BLaER1 treated with 17β-estradiol and CSF1 and Interleukin-3, amounts not matched to agents 10 nM and 100 nM (cell line): ENCODE data around the gene EGLN2.
"Not testable (repeated sequence)": the region's sequence is repeated elsewhere in the genome, so short reads cannot be mapped to it uniquely, and the experiment has no call there.

ENCODE experiments used
- H3K27ac ChIP-seq, 11 experiments: shearing (Covaris generic); formaldehyde crosslinking; 2 replicates each; pipeline ENCODE4 v1.8.1; 2022
- H3K27me3 ChIP-seq, 11 experiments: shearing (Covaris generic); formaldehyde crosslinking; 2 replicates each; pipeline ENCODE4 v1.8.1; 2022
- H3K36me3 ChIP-seq, 11 experiments: shearing (Covaris generic); formaldehyde crosslinking; 2 replicates each; pipeline ENCODE4 v1.8.1; 2022
- H3K4me1 ChIP-seq, 10 experiments: shearing (Covaris generic); formaldehyde crosslinking; 2 replicates each; pipeline ENCODE4 v1.8.1; 2022
- H3K4me2 ChIP-seq, 11 experiments: shearing (Covaris generic); formaldehyde crosslinking; 2 replicates each; pipeline ENCODE4 v1.8.1; 2022
- H3K4me3 ChIP-seq, 10 experiments: shearing (Covaris generic); formaldehyde crosslinking; 2 replicates each; pipeline ENCODE4 v1.8.1; 2022
- H3K9ac ChIP-seq, 11 experiments: shearing (Covaris generic); formaldehyde crosslinking; 2 replicates each; pipeline ENCODE4 v1.8.1; 2022
- H3K9me3 ChIP-seq, 11 experiments: shearing (Covaris generic); formaldehyde crosslinking; replicated peaks in 1 of 11; 2 replicates each; pipeline ENCODE4 v1.8.1; 2022
- H4K20me1 ChIP-seq, 11 experiments: shearing (Covaris generic); formaldehyde crosslinking; 2 replicates each; pipeline ENCODE4 v1.8.1; 2022

EGLN2 gene

DNA sequence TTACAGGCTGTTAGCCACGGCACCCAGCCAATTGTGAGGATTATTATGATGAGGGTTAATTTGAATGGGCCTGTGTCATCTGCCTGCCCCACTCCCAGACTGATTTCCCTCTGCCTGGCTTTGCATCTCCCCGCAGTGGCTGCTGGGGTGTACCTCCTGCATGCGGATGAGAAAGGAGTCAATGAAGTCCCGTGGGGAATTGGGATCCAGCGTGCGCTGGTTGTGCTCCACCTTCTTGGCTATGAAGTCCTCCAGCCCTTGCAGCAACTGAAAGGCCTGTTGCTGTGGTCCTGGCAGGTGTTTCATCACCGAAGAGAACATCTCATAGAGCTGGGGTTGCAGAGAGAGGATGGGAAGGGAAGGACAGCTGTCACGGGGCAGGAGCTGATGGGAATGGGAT lies 47.7 kb downstream of the EGLN2 start:
- not testable (repeated sequence) for H3K4me2 ChIP-seq, H3K9me3 ChIP-seq, H3K9ac ChIP-seq, H3K27me3 ChIP-seq, H3K36me3 ChIP-seq, H4K20me1 ChIP-seq, H3K4me1 ChIP-seq, H3K4me3 ChIP-seq, H3K27ac ChIP-seq

DNA sequence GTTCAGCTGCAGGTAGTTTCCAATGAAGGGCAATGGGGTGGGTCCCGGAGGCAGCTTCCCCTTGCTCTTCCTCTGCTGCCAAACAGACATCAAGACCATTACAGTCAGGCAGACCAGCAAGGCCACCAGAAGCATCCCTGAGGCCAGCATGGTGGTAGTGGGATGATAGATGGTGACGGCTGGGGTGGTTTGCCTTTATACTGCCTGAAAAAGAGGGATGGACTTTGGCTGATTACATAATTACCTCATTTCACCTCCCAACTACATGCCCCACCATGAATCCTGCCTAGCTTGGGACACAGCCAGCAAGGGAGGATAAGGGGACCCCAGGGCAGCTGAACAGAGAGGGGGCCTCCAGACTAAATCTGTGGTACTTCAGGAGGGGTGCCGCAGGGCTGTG lies 51.3 kb downstream of the EGLN2 start, which contains the start of gene CYP2A6:
TSS of gene CYP2A6 (minus strand) at position 171 of the 400 bp plus-strand sequence. CDS start at position 150, 21 bp downstream.
- H3K4me3 ChIP-seq, H3K4me1 ChIP-seq, H3K9me3 ChIP-seq, H3K4me2 ChIP-seq, H3K27ac ChIP-seq, H3K27me3 ChIP-seq, H3K9ac ChIP-seq, H4K20me1 ChIP-seq, H3K36me3 ChIP-seq: not testable (repeated sequence)

DNA sequence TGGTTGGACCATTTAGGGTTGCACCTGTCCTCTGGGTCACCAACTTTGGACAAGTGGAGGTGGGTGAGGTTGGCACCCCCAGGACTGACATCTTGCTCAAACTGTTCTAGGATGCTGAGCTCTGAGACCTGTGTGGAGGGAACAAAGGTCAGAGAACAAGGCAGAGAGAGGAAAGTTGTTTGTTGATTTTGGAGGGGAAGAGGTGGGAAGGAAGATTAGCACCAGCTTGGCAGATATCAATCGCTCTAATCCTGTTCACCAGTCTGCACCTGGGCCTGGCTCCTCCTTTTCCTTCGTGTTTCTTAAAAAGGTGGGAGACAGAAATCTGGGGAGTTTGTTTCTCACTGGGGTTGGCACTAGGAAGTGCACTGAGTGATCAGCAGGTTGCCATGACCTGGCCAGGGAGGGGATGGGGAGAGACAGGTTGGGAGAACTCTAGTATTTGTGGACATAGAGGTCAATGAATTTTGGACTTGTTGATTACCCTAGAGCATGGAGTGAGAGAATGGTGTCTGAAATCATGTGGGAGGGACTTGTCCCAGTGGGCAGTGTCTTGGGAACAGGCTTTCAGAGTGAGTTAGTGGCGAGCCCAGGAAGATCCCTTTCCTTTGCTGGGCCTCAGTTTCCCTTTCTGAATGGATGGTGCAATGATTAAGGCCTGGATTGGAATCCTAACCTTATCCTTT lies 53.6 kb downstream of the EGLN2 start:
- not testable (repeated sequence) for H3K9me3 ChIP-seq, H3K27ac ChIP-seq, H3K4me2 ChIP-seq, H3K9ac ChIP-seq, H3K27me3 ChIP-seq, H3K36me3 ChIP-seq, H3K4me3 ChIP-seq, H3K4me1 ChIP-seq, H4K20me1 ChIP-seq
